ENCODE measurements around the gene GNB1.

GNB1 gene

DNA sequence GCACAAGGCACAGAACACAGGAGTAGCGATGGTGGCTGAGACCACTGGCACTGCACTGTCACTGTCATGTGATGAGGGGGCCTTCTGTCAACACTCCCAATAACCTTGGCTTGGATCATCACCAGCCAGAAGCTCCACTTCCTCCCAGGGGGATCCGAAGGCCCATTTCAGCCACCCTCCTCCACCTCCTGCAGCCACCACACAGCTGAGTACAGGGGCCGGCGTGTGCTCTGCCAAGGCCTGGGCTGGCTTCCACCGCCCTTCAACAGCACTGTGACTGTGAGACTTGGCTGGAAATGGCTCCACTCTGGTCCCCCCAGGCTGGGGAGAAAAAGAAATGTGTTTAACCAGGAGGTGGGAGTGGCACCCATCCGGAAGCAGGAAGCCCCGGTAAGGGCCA is 102.8 kb downstream of the GNB1 start:
- Histone ChIP-seq H3K18ac (ENCODE audit: low read length) (no peak overlapping the region), H2BK5ac (ENCODE audit: low read length) (no peak overlapping the region), H3K79me1 (ENCODE audit: low read depth, low read length) (no peaks in the 10 kb centered on the region), H3K36me3 (replicated peaks in 1 of 2; ENCODE audit: control insufficient read depth in 2 of 2, insufficient read depth in 2 of 2, low read length in 2 of 2) (peaks cover 60 to 89% of the 10 kb centered on the region in 2 donors), H4K91ac (ENCODE audit: low read depth, low read length, poor library complexity) (no peak overlapping the region), H3K14ac (ENCODE audit: low read length) (no peak overlapping the region), H3K23ac (ENCODE audit: low read depth, low read length, poor library complexity) (no peak overlapping the region), H3K4me3 (ENCODE audit: low read length in 2 of 2) (no peak overlapping the region), H3K4ac (ENCODE audit: low read length) (no peak overlapping the region), H2AK5ac (ENCODE audit: low read depth, low read length) (no peak overlapping the region), H3K4me1 (ENCODE audit: control insufficient read depth in 2 of 2, insufficient read depth in 1 of 2, low read depth in 1 of 2, low read length in 2 of 2) (peaks cover 0 to 2% of the 10 kb centered on the region in 2 donors), H3K4me2 (ENCODE audit: insufficient read depth, low read length, poor library complexity, severe bottlenecking) (no peak overlapping the region), H4K8ac (ENCODE audit: low read depth, low read length) (no peak overlapping the region), H2BK120ac (ENCODE audit: low read depth, low read length) (no peak overlapping the region), H3K9ac (ENCODE audit: low read depth, low read length, poor library complexity) (no peak overlapping the region), H3K27ac (replicated peaks; ENCODE audit: low read length) (no peak overlapping the region), H2AFZ (ENCODE audit: low read length) (no peak overlapping the region), H2BK12ac (ENCODE audit: low read length) (no peak overlapping the region), H3K27me3 (ENCODE audit: control insufficient read depth in 3 of 3, insufficient read depth in 3 of 3, low read depth in 1 of 3, low read length in 3 of 3) (no peaks in the 10 kb centered on the region), H3K9me3 (replicated peaks in 1 of 2; ENCODE audit: control insufficient read depth in 2 of 2, insufficient read depth in 1 of 2, low read depth in 1 of 2, low read length in 2 of 2) (peaks cover 0 to 2% of the 10 kb centered on the region in 2 donors), H2BK15ac (ENCODE audit: low read length) (no peak overlapping the region)
- no peak for DNase-seq (ENCODE audit: low spot score)
- no CpG with 5 or more reads among the region's 7 CpGs for WGBS, 2 donors (ENCODE audit: extremely low coverage in 2 of 2, insufficient read length in 2 of 2, insufficient replicate concordance in 1 of 2)

DNA sequence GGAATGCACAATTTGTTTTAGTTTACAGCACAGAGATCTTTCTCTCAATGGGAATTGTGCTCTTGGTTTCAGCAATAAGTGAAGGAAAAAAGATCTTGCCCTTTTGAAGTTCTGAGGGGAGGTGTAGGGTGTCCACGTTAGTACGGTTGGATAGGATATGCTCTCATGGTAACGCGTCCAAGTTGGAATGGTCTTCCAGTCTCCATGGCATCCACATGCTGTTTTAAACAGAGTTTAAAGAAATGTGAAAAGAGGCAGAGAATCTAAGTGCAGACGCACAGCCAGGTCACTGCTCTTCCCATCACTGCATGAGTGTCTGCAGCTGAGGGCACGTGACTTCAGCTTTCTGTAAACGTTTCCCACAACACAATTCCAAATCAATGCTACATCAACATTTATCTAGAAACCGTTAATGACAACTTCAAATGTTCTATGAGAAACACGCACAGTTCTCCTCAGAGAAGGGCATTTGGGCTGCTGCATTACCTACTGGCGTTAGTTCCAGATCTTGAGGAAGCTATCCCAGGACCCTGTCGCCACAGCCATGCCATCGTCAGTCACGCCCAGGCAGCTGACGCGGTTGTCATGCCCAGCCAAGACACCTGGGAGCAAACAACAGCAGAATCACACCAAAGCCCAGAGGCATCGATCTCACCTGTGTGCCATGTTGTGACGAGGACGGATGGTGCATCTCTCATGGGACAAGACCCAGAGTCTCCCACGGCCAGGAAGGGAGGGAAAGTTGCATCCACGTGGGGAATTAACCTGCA is 103.9 kb downstream of the GNB1 start:
- no peak overlapping the region for H2AFZ ChIP-seq (ENCODE audit: low read length)
- H3K4me3 ChIP-seq (ENCODE audit: low read length in 2 of 2) = no peak overlapping the region
- peaks cover 0 to 10% of the 10 kb centered on the region in 2 donors for H3K4me1 ChIP-seq (ENCODE audit: control insufficient read depth in 2 of 2, insufficient read depth in 1 of 2, low read depth in 1 of 2, low read length in 2 of 2)
- H3K18ac ChIP-seq (ENCODE audit: low read length) = no peak overlapping the region
- peaks cover 0 to 2% of the 10 kb centered on the region in 2 donors for H3K9me3 ChIP-seq (replicated peaks in 1 of 2; ENCODE audit: control insufficient read depth in 2 of 2, insufficient read depth in 1 of 2, low read depth in 1 of 2, low read length in 2 of 2)
- no peak overlapping the region for H3K14ac ChIP-seq (ENCODE audit: low read length)
- H3K36me3 ChIP-seq (replicated peaks in 1 of 2; ENCODE audit: control insufficient read depth in 2 of 2, insufficient read depth in 2 of 2, low read length in 2 of 2) = peaks cover 56 to 79% of the 10 kb centered on the region in 2 donors
- no peak overlapping the region for H2BK5ac ChIP-seq (ENCODE audit: low read length)
- no peak overlapping the region for H4K91ac ChIP-seq (ENCODE audit: low read depth, low read length, poor library complexity)
- H3K4ac ChIP-seq (ENCODE audit: low read length) = no peak overlapping the region
- no peak overlapping the region for H4K8ac ChIP-seq (ENCODE audit: low read depth, low read length)
- no peak overlapping the region for H2BK12ac ChIP-seq (ENCODE audit: low read length)
- no peaks in the 10 kb centered on the region for H3K79me1 ChIP-seq (ENCODE audit: low read depth, low read length)
- no CpG with 5 or more reads among the region's 20 CpGs for WGBS, 2 donors (ENCODE audit: extremely low coverage in 2 of 2, insufficient read length in 2 of 2, insufficient replicate concordance in 1 of 2)
- no peak overlapping the region for H3K4me2 ChIP-seq (ENCODE audit: insufficient read depth, low read length, poor library complexity, severe bottlenecking)
- H2AK5ac ChIP-seq (ENCODE audit: low read depth, low read length) = no peak overlapping the region
- H3K9ac ChIP-seq (ENCODE audit: low read depth, low read length, poor library complexity) = no peak overlapping the region
- no peak overlapping the region for H3K27ac ChIP-seq (replicated peaks; ENCODE audit: low read length)
- H3K23ac ChIP-seq (ENCODE audit: low read depth, low read length, poor library complexity) = no peak overlapping the region
- H2BK15ac ChIP-seq (ENCODE audit: low read length) = no peak overlapping the region
- no peak overlapping the region for H2BK120ac ChIP-seq (ENCODE audit: low read depth, low read length)
- no peak for DNase-seq (ENCODE audit: low spot score)
- H3K27me3 ChIP-seq (ENCODE audit: control insufficient read depth in 3 of 3, insufficient read depth in 3 of 3, low read depth in 1 of 3, low read length in 3 of 3) = no peaks in the 10 kb centered on the region

DNA sequence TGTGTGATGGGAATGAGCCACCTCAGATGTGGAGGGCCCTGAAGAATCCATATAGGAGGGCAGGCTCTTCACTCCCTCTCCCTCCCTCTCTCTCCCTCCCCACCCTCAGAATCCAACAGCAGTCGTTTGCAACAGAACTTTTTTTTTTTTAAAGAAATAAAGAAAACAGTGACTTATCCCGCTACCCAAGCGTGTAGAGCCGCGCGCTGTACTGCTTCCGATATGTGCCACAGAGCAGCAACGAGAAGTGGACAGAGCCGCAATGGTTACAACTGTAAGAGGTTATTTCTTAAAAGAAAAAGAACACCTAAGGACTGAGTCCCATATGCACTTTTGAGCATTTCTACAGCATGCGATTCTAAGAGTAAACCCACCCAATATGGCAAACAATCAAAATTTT is 105.2 kb downstream of the GNB1 start:
- no CpG with 5 or more reads among the region's 10 CpGs for WGBS, 2 donors (ENCODE audit: extremely low coverage in 2 of 2, insufficient read length in 2 of 2, insufficient replicate concordance in 1 of 2)
- no peak overlapping the region for H2BK5ac ChIP-seq (ENCODE audit: low read length)
- H2BK12ac ChIP-seq (ENCODE audit: low read length) = no peak overlapping the region
- no peak overlapping the region for H3K23ac ChIP-seq (ENCODE audit: low read depth, low read length, poor library complexity)
- H3K4me3 ChIP-seq (ENCODE audit: low read length in 2 of 2) = no peak overlapping the region
- H4K8ac ChIP-seq (ENCODE audit: low read depth, low read length) = no peak overlapping the region
- H3K4ac ChIP-seq (ENCODE audit: low read length) = no peak overlapping the region
- no peak overlapping the region for H2BK15ac ChIP-seq (ENCODE audit: low read length)
- H2AK5ac ChIP-seq (ENCODE audit: low read depth, low read length) = no peak overlapping the region
- H3K18ac ChIP-seq (ENCODE audit: low read length) = no peak overlapping the region
- no peak overlapping the region for H3K14ac ChIP-seq (ENCODE audit: low read length)
- H2BK120ac ChIP-seq (ENCODE audit: low read depth, low read length) = no peak overlapping the region
- H4K91ac ChIP-seq (ENCODE audit: low read depth, low read length, poor library complexity) = no peak overlapping the region
- peaks cover 0 to 2% of the 10 kb centered on the region in 2 donors for H3K9me3 ChIP-seq (replicated peaks in 1 of 2; ENCODE audit: control insufficient read depth in 2 of 2, insufficient read depth in 1 of 2, low read depth in 1 of 2, low read length in 2 of 2)
- no peak overlapping the region for H3K4me2 ChIP-seq (ENCODE audit: insufficient read depth, low read length, poor library complexity, severe bottlenecking)
- H3K4me1 ChIP-seq (ENCODE audit: control insufficient read depth in 2 of 2, insufficient read depth in 1 of 2, low read depth in 1 of 2, low read length in 2 of 2) = peaks cover 0 to 10% of the 10 kb centered on the region in 2 donors
- H3K36me3 ChIP-seq (replicated peaks in 1 of 2; ENCODE audit: control insufficient read depth in 2 of 2, insufficient read depth in 2 of 2, low read length in 2 of 2) = peaks cover 50 to 67% of the 10 kb centered on the region in 2 donors
- no peak for DNase-seq (ENCODE audit: low spot score)
- H3K27ac ChIP-seq (replicated peaks; ENCODE audit: low read length) = no peak overlapping the region
- no peaks in the 10 kb centered on the region for H3K27me3 ChIP-seq (ENCODE audit: control insufficient read depth in 3 of 3, insufficient read depth in 3 of 3, low read depth in 1 of 3, low read length in 3 of 3)
- H3K79me1 ChIP-seq (ENCODE audit: low read depth, low read length) = no peaks in the 10 kb centered on the region
- H2AFZ ChIP-seq (ENCODE audit: low read length) = no peak overlapping the region
- H3K9ac ChIP-seq (ENCODE audit: low read depth, low read length, poor library complexity) = no peak overlapping the region

DNA sequence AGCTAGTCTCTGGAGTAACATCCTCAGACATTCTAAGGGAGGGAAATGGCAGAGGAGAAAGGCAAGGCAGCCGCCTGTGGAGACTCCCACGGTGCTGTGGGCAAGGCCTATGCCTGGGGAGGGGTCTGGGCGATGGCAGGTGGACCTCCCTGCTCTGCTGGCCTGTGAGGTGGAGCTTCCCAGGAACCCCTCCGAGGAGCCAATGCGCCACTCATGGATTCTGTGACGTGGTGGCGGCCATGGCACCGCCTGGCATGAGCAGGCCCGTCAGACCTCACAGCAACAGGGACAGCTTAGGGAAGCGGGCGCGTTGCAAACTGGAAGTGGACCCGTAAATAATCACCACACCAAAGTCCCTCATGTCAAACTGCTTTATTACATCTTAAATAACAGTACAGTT is 106.0 kb downstream of the GNB1 start:
- H2BK5ac ChIP-seq (ENCODE audit: low read length) = no peak overlapping the region
- H2BK12ac ChIP-seq (ENCODE audit: low read length) = no peak overlapping the region
- H2BK15ac ChIP-seq (ENCODE audit: low read length) = no peak overlapping the region
- H4K8ac ChIP-seq (ENCODE audit: low read depth, low read length) = no peak overlapping the region
- H3K4ac ChIP-seq (ENCODE audit: low read length) = no peak overlapping the region
- H3K79me1 ChIP-seq (ENCODE audit: low read depth, low read length) = no peaks in the 10 kb centered on the region
- H3K18ac ChIP-seq (ENCODE audit: low read length) = no peak overlapping the region
- H3K9me3 ChIP-seq (replicated peaks in 1 of 2; ENCODE audit: control insufficient read depth in 2 of 2, insufficient read depth in 1 of 2, low read depth in 1 of 2, low read length in 2 of 2) = no peaks in the 10 kb centered on the region
- H3K27ac ChIP-seq (replicated peaks; ENCODE audit: low read length) = no peak overlapping the region
- H2BK120ac ChIP-seq (ENCODE audit: low read depth, low read length) = no peak overlapping the region
- no peak overlapping the region for H3K4me2 ChIP-seq (ENCODE audit: insufficient read depth, low read length, poor library complexity, severe bottlenecking)
- peaks cover 43 to 60% of the 10 kb centered on the region in 2 donors for H3K36me3 ChIP-seq (replicated peaks in 1 of 2; ENCODE audit: control insufficient read depth in 2 of 2, insufficient read depth in 2 of 2, low read length in 2 of 2)
- H3K14ac ChIP-seq (ENCODE audit: low read length) = no peak overlapping the region
- H4K91ac ChIP-seq (ENCODE audit: low read depth, low read length, poor library complexity) = no peak overlapping the region
- no peak overlapping the region for H3K9ac ChIP-seq (ENCODE audit: low read depth, low read length, poor library complexity)
- peaks cover 0 to 2% (median 0%) of the 10 kb centered on the region in 3 experiments for H3K27me3 ChIP-seq (ENCODE audit: control insufficient read depth in 3 of 3, insufficient read depth in 3 of 3, low read depth in 1 of 3, low read length in 3 of 3)
- no peak overlapping the region for H2AK5ac ChIP-seq (ENCODE audit: low read depth, low read length)
- no peak for DNase-seq (ENCODE audit: low spot score)
- no peak overlapping the region for H3K23ac ChIP-seq (ENCODE audit: low read depth, low read length, poor library complexity)
- no CpG with 5 or more reads among the region's 13 CpGs for WGBS, 2 donors (ENCODE audit: extremely low coverage in 2 of 2, insufficient read length in 2 of 2, insufficient replicate concordance in 1 of 2)
- H3K4me3 ChIP-seq (ENCODE audit: low read length in 2 of 2) = no peak overlapping the region
- peaks cover 7 to 10% of the 10 kb centered on the region in 2 donors for H3K4me1 ChIP-seq (ENCODE audit: control insufficient read depth in 2 of 2, insufficient read depth in 1 of 2, low read depth in 1 of 2, low read length in 2 of 2)
- no peak overlapping the region for H2AFZ ChIP-seq (ENCODE audit: low read length)
